GM18873 (cell line): ENCODE measurements around the gene CCDC57.

Experiments used
- ATAC-seq: cut with Tn5 transposase; IDR thresholded peaks from one replicate; pipeline ENCODE4 v1.9.1; 2021; ENCODE audit warnings: mild to moderate bottlenecking, moderate library complexity, moderate number of reproducible peaks; ENCODE audit not compliant: unreplicated experiment, low FRiP score

The CCDC57 gene

DNA sequence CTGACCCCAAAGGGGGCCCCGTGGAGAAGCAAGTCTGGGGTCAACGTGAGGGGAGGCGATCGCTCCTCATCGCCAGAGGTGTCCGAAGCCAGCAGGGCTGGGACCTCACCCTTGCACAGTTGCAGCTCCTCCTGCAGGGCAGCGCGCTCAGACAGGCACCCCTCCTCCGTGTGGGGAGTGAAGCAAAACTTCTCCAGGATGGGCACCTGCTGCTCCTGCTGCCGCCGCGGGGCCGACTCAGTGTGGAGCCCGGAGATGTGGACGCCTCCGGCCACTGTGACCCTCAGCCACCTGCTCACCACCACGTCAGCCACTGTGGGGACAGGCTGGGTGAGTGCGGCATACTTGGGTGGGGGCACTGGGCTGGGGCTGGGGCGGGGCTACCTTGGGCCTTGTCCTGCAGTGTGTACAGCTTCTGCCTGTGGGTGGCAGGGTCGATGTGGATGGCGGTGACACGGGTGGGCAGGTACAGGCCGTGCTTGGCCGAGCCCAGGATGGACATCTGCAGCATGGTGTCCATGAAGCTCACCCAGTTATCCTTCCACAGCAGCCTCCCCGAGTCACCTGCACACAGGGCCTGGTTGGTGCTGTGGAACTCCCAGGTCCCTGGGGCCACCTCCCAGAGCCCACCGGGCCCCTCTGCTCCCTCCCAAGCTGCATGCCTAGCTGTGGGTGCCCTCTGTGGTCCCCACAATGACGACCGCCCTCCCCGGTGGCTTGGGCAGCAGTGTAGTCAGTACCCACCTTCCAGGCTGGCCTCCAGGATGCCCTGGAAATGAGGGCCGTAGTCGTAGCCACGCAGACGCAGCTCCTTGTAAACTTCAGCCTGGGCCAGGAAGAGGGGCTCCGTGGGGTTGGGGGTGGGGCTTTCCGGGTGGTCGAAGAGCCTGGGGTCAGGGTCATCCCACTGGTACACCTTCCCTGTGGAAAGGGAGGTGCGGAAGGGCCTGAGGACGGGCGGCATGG lies 125.4 kb downstream of the CCDC57 start:
- ATAC-seq, result no peak

DNA sequence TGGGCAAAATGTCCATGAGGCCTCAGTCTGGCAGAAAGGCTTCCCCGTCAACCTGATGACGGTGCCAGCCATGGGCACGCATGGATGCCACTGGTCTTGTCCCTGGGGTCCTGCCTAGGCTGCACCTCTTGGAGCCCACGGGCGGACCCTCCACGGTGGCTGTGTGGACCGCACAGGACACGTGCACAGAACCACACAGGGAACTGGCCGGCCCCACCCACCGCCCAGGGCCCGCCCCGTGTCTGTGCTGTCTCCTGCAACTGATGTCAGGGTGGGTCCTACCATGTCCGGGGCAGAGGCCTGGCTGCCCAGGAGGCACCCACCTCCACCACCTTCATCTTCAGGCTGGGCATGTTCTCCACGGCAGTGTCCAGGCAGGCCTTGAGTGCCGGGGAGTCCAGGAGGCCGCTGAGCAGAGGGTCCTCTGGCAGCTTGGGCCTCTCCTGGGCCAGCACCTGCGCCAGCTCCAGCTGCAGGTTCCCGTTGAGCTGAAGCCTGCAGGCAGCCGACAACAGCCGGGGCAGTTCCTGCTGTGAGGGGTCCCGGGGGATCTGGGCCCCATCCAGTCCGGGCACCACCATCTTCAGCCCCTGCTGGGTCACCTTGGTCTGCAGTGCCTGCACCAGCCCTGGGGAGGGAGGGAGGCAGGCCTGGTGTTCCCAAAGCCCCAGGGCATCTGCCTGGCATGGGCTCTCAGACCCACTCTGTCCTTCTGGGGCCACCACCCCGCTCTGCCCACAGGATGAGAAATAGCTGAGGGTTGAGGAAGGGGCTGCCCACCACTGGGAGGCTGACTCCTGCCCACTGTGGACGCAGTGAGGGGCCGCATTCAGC lies 126.5 kb downstream of the CCDC57 start:
- ATAC-seq, result no peak

DNA sequence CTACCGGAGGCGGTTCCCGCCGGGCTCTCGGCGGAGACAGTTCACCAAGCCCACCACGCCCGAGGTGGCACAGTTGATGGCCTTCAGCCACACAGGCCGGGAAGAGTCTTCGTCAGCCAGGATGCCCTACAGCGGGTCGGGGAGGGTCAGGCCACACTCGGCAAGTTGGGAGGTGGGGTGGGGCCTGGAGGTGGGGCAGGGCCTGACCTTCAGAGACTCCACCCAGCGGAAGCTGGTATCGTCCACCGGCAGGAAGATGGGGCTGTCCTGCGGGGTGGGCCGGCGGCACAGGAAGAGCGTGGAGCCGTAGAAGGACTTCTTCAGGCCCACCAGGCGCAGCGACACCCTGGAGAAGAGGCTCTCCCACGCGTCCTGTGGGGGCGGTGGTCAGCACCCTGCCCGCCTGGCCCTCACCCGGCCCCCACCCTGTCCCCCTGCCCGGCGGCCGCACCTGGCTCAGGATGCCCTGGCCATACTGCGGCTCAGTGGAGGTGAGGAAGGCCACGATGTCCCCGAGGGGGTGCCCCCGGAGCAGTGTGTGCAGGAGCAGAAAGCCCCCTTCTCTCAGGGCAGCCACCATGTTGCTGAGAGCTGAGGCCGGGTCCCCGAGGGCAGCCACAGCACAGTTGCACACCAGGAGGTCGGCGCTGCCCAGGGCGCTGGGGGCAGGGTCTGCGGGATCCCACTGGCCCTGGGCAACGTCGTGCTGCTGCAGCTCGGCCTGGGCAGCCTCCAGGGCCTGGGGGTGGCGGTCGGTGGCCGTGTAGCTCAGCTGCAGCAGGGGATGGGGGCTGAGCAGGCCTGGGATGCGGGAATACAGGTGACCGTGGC lies 127.4 kb downstream of the CCDC57 start:
- no peak for ATAC-seq

DNA sequence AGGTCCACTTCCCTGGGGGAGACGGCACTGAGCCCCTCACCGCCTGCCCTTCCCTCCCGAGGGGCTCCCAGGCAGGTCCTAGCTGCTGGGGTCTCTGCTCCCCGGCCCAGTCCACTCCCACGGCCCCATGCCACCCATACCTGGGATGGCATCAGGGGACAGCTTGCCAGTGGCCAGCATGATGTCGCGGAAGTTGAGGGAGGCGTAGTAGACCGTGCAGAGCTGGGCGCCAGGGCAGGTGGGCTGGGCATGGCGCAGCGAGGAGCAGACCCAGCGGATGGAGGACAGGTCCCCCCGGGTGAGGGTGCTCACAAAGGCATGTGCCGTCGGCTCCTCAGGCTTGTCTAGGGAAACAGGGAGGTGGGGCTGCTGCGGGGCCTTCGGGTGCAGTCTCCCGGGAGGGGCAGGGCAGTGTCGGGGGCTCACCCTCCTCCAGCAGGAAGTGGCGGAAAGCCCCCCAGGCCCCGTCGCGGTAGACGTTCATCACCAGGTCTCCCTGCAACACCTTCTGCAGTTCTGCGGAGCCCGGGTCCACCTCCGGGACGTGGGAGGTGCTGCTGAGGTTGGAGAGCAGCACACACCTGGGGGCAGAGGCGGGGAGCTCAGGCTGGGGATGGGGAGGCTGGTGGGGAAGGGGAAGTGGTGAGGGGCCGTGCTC lies 128.1 kb downstream of the CCDC57 start:
- ATAC-seq, result no peak

DNA sequence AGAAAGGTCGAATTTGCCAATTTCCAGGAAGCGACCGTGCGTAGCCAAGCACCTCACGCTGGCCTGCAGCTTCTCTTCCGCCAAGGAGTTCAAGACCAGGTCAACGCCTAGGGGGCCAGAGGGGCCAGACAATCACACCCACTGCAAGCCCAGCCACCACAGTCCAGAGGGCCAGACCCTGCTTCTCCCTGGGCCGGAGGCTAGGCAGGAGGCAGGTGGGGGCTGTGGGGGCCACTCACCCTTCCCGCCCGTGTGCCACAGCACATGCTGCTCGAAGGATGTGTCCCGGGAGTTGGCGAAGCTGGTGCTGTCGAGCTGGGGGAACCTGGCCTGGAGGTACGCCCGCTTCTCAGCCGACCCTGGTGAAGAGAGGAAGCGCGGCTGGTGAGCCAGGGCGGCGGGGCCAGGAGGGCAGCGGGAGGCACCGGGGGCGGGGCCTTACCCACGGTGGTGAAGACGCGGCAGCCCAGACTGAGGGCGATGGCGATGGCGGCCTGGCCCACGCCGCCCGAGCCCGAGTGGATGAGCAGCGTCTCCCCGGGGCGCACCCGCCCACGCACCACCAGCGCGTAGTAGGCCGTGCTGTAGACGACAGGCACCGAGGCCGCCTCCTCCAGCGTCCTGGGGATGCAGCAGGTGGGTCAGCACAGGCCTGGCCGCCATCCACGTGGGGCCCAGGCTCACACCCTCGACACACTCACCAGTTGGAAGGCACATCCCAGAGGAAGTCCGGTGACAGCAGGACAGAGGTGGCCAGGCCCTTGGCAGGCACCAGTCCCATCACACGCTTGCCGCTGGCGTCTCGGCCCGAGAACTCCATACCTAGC lies 128.9 kb downstream of the CCDC57 start:
- no peak for ATAC-seq

DNA sequence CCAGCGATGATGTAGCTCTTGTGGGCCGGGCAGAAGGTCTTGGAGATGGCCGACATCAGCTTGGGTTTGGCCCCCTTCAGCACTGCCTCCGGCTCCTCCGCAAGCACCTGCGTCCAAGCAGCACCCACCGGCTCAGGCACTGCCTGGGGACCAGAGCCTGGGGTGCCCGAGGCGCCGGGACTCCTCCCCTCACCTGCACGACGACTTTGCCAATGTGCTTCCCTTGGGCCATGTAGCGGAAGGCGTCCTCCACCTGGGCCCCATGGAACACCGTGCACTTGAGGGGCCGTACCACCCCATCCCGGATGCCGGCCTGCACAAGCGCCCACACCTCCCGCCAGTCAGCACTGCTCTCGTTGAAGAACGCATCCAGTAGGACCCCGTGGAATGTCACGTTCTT lies 129.6 kb downstream of the CCDC57 start:
- ATAC-seq, result no peak

DNA sequence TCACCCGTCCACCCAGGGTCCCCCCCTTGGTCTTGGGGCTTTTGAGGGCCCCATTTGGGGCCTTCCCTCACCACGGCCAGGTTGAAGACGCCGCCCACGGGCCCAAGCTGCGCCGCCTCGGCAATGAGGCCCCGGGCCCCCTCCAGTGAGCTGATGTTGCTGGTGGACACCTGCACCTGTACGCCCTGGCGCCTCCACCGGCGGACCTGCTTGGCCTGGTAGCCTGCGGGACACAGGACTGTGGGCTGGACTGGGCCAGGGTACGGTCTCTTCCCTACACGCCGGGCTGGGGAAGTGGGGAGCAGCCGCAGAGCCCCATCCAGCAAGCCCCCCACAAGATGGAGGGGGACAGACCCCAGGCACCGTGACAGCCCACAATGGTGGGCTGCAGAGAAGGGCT lies 130.2 kb downstream of the CCDC57 start:
- ATAC-seq, result no peak

DNA sequence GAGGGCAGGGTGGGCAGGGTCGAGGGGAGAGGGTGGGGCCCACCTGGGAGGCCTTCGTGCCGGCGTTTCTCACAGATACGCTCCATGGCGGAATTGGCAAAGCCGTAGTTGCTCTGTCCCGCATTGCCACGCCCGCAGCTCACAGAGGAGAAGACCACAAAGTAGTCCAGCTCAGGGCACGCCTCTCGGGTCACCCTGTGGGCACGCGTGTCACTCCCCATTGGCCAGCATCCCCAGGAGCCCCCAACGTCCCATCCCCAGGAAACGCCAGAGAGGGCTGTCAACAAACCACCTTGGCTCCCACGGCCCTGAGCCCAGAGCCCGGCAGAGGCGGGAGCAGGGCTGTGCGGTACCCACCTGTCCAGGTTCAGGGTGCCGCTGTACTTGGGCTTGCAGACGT lies 130.7 kb downstream of the CCDC57 start:
- no peak for ATAC-seq

DNA sequence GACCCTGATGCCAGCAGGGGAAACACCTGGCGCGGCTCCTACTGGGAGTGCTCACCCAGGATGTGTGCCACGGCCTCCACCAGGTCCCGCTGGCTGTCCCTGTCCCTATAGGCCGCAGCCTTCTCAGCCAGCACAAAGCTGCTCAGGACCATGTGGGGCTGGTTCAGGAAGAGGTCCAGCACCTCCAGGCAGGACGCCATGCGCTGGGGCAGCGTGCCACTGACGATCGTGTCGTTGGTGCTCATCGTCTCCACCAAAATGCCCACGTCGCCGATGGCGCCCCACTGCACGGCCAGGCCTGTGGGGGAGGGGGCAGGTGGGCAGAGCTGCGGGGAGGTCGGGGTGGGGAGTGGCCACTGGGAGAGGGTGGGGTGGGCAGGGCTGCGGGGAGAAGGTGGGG lies 131.1 kb downstream of the CCDC57 start:
- no peak for ATAC-seq

DNA sequence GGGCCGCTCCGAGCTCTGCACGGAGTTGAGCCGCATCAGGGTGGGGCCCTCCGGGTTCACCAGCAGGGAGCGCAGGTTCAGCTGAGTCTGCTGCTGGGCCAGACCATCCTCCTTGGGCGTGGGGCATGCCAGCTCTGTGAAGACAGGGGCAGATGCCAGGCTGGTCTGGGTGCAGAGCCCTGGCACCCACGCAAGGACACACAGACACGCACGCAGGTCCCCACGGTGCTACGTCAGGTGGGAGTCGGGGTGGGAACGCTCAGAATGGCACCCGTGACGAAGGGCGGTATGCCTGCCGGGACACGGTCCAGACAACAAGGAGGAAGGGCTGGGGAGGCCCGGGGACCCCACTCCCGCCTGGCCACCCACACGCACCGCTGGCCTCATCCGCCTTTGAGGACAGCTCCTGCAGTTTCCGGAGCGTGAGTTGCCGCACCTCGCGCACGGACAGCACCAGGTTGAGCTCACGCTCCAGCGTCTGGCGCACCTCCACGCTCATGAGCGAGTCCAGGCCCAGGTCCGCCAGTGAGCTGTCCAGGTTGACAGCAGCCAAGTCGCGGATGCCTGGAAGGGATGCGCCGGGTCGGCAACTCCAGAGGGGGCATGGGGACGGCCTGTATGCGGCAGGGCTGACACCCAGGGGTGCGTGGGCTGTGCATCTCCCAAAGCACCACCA lies 131.7 kb downstream of the CCDC57 start:
- no peak for ATAC-seq

DNA sequence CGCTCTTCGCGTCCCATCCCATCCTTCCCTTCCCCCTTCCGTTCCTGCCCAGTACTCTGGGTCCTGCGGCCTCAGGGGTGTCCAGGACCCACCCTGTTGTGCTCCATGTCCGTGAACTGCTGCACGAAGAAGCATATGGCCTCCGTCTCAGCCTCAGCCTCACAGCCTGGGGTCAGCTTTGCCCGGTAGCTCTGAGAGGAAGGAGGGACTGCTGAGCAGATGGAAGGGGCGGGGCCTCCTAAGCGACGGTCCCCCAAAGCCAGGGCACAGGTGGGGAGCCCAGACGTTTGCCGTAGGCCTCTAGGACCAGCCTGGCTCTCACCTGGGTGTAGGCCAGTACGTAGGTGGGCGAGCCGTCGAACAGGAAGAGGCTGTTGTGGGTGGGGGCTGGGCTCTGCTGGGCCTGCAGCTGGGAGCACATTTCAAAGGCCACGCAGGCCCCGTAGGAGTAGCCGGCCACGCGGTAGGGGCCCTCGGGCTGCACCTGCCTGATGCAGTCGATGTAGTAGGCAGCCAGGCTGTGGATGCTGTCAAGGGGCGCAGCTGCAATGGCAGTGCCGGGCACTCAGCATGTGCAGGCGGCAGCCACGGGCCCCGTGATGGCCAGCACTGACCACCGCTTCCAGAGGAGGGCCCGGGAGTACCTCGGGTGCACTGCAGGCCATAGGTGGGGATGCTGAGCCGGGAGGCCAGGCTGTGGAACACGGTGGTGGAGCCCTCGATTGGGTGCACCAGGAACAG lies 132.4 kb downstream of the CCDC57 start:
- ATAC-seq, result no peak

DNA sequence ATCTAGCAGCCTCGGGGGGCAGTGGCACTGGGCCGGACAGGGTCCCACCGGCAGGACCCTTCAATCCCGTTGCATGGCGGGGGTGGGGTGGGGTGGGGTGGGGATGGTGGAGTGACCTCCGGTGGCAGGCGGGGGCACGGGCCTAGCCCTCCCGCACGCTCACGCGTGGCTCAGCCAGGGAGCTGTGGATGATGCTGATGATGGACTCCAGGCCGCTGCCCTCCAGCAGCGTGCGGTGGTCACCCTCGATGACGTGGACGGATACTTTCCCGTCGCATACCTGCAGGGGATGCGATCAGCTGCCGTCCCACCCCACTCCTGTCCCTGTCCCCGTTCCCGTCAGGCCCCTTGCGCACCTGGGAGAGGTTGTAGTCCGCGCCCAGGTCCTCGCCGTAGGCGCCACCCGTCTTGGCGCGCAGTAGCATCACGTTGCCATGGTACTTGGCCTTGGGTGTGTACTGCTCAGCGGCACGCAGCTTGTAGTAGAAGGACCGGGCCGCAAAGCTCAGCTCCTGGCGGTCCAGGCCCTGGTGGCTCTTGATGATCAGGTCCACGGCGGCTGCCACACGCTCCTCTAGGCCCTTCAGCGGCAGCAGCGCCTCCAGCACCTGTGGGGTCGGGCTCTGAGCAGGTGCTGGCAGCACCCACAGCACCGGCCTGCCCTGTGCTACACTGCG lies 133.5 kb downstream of the CCDC57 start:
- ATAC-seq, result no peak

DNA sequence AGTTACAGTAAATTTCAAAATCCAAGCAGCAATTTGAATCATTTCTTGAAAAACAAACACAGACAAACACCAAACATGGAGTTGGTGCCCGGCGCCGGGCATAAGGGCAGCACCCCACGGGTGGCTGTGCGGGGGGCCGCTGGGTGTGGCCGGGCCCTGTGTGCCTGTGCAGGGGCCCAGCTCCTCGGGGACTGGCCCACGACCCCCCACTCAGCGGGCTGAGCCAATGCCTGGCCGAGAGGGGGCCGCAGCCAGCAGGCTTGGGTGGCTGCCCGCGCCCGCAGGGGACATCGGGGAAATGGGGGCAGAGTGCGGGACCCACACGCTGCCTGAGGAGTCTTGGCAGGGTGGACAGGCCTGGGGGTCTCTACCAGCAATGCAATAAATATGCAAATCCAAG lies 134.2 kb downstream of the CCDC57 start:
- ATAC-seq, result no peak

DNA sequence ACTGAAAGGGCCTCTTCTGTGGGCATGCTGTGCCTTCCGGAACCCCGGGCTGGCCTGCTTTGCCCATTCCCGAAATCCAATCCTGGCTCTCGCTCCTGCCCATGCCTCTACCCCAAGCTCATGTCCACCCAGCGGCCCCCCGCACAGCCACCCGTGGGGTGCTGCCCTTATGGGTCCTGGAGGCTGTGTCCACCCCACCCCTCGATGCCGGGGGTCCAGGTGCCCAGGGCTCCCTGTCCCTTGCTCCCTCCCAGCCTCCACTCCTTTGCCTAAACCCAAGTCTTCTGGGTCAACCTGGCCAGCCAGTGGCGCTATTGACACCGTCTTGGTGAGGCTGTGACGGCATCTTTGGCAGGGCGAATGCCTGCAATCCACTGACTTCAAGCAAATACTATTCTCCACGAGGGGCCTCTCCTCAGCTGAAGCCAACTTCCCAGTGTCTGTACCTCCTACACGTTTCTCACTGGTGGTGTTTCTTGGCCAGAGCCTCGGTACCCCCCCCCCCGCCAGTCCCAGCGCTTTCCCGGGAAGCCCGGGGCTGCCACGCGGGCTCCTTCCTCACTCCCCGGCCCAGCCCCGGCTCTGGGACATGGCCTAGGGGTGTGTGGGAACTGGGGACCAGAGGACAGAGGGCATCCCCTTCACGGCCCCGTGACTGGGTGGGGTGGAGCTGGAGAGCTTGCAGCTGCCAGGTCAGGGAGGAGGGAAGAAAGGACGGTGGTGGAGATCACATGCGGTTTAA lies 134.9 kb downstream of the CCDC57 start:
- ATAC-seq, result no peak

DNA sequence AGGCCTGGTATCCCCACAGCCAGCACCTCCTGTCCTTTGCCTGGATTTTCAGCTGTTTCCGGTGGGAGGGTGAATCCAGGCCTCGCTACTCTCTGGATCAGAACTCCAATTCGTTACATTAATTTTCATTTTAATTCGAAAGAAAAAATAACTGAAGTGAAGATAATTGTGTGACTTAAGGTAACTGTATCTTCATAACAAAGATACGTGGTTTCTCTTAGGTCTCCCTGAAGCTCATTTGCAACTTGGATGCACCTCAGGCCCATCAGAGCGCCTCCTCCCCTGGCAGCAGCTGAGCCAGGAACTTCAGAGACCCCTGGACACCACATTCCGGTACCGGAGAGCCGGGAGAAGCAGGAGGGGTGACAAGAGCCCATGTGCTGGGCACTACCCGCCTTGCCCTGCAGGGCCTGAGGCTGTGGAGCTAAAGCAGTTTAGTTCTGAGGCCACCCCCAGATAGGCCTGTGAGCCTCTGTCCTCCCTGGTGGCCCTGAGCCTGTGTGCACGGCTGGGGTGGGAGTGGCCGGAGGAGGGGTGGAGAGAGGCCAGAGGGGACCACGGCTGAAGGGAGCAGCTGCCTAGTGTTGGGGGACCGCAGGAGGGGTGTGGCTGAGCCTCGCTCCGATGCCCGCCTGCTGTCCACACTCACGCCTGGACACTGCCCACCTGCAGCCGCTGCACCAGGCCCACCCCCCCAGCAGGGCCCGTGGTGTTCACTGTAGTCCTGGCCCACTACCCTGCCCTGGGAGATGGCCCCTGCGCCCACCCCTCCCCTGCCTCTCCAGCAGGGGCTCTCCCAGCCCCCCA lies 135.7 kb downstream of the CCDC57 start:
- no peak for ATAC-seq
